Ishikawa (cell line): ENCODE data around the gene NEU4.

Experiments
- CEBPB ChIP-seq: IDR thresholded peaks from 2 replicates; pipeline ENCODE4 v1.6.1; 2012
- CREB1 ChIP-seq: IDR thresholded peaks from 2 replicates; pipeline ENCODE4 v1.6.1; 2012; ENCODE audit warnings: low read depth
- EGR1 ChIP-seq: IDR thresholded peaks from 2 replicates; pipeline ENCODE4 v1.6.1; 2012
- EP300 ChIP-seq: IDR thresholded peaks from 2 replicates; pipeline ENCODE4 v1.6.1; 2012; ENCODE audit warnings: borderline replicate concordance
- FOXM1 ChIP-seq: IDR thresholded peaks from 2 replicates; pipeline ENCODE4 v1.6.1; 2012; ENCODE audit warnings: low read depth, borderline replicate concordance
- MAX ChIP-seq: IDR thresholded peaks from 2 replicates; pipeline ENCODE4 v1.6.1; 2012
- NFIC ChIP-seq: IDR thresholded peaks from 2 replicates; pipeline ENCODE4 v1.6.1; 2012
- RAD21 ChIP-seq: IDR thresholded peaks from 2 replicates; pipeline ENCODE4 v1.6.1; 2012; ENCODE audit warnings: low read depth
- REST ChIP-seq: IDR thresholded peaks from 2 replicates; pipeline ENCODE4 v1.6.1; 2012; ENCODE audit warnings: low read depth, mild to moderate bottlenecking
- TAF1 ChIP-seq: IDR thresholded peaks from 2 replicates; pipeline ENCODE4 v1.6.1; 2012; ENCODE audit warnings: low read depth, mild to moderate bottlenecking
- TCF12 ChIP-seq: IDR thresholded peaks from 2 replicates; pipeline ENCODE4 v1.6.1; 2012; ENCODE audit warnings: low read depth
- TEAD4 ChIP-seq: IDR thresholded peaks from 2 replicates; pipeline ENCODE4 v1.6.1; 2012
- USF1 ChIP-seq: IDR thresholded peaks from 2 replicates; pipeline ENCODE4 v1.6.1; 2012
- YY1 ChIP-seq: IDR thresholded peaks from 2 replicates; pipeline ENCODE4 v1.6.1; 2012; ENCODE audit warnings: low read depth
- ZBTB7A ChIP-seq: IDR thresholded peaks from 2 replicates; pipeline ENCODE4 v1.6.1; 2012; ENCODE audit warnings: low read depth

Gene NEU4

GRCh38 chr2:241857572-241858121, 48.7 kb downstream of the NEU4 start:
- no peak for TF ChIP-seq FOXM1
- TF ChIP-seq YY1 = no peak
- no peak for TF ChIP-seq TCF12
- TF ChIP-seq TEAD4 = no peak
- no peak for TF ChIP-seq REST
- TF ChIP-seq CEBPB = no peak
- no peak for TF ChIP-seq EGR1
- no peak for TF ChIP-seq ZBTB7A
- no peak for TF ChIP-seq NFIC
- no peak for TF ChIP-seq MAX
- TF ChIP-seq TAF1 = no peak
- no peak for TF ChIP-seq USF1
- TF ChIP-seq EP300 = no peak
- TF ChIP-seq RAD21 = no peak
- no peak for TF ChIP-seq CREB1

- TF ChIP-seq RAD21 = no peak
- no peak for TF ChIP-seq FOXM1
- TF ChIP-seq YY1 = no peak
- TF ChIP-seq ZBTB7A = peak; percentile 75; the same call in 1 of the 2 replicates
- TF ChIP-seq EGR1 = peak; percentile 84
Observed at GRCh38 chr2:241858206-241859016, 49.4 kb downstream of the NEU4 start, which contains the start of gene PDCD1. TSS of gene PDCD1 (minus strand) at chr2:241858894. CDS start at chr2:241858838, 56 bp downstream.

- TF ChIP-seq CREB1 (no peak), TAF1 (no peak), ZBTB7A (no peak), NFIC (no peak), USF1 (no peak), MAX (no peak), RAD21 (no peak), TEAD4 (no peak), TCF12 (no peak)
Observed at GRCh38 chr2:241859017-241859435, 50.0 kb downstream of the NEU4 start.

GRCh38 chr2:241859436-241860183, 50.6 kb downstream of the NEU4 start:
- TF ChIP-seq CREB1 (no peak), RAD21 (no peak), EGR1 (no peak), EP300 (no peak), NFIC (no peak), TEAD4 (no peak), CEBPB (no peak), TCF12 (no peak), MAX (no peak), USF1 (no peak), YY1 (no peak), ZBTB7A (no peak), FOXM1 (no peak), TAF1 (no peak), REST (no peak)
